ENCODE results near the gene PHF24. TPM values are rescaled to one million over a fixed set of nuclear protein-coding genes. Genes with fewer than 3 reads are reported as not detected.

The PHF24 gene
- total RNA-seq, 1 experiment from 2014 or later = 0.47 TPM

DNA sequence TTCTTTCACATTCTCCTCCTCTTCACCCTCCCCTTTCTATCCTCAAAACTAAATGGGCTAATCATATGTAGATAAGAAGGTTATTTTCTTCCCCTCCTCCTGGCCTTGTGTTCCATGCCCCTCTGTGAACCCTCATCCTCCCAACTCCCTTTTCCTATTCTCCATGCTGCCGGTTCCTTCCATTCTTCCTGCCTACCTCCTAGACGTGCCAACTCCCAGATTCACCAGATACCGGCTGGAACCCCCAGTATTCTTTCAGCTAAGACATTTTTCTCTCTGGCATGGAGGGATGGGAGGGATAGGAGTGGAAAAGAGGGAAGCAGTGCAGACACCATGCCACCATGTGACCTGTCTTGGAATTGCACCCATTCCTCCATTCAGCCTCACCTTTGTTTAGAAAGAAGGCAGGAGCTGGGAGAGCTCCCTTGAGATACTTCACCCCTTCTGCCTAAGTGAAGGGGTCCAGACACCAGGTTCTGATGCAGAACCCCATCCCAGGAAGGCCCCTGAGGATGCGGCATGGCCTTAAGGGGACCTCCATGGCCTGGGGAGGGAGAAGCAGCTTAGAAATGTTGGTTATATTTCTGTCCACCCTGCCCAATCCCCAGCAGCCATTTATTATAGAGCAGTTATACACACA lies 36.3 kb downstream of the PHF24 start:
- Histone ChIP-seq H3K4me3 (replicated peaks in 1 of 2; ENCODE audit: low read depth in 1 of 2, low read length in 2 of 2) (no peak overlapping the region), H3K9me2 (ENCODE audit: insufficient read depth) (no peaks in the 10 kb centered on the region), H3K79me2 (ENCODE audit: insufficient read depth, low read length) (no peaks in the 10 kb centered on the region), H3K27me3 (ENCODE audit: insufficient read depth, low read length) (no peaks in the 10 kb centered on the region), H3K4me1 (ENCODE audit: control insufficient read depth in 1 of 2, insufficient read depth in 2 of 2, low read length in 2 of 2) (peaks cover 21 to 52% of the 10 kb centered on the region in 2 experiments), H3K27ac (ENCODE audit: low read depth, low read length) (no peak overlapping the region), H3K4me2 (ENCODE audit: low read length) (0 out of 2 replicates have a peak overlapping the region, but pooled peaks have one; percentile 22), H3K9me3 (ENCODE audit: control insufficient read depth in 1 of 2, insufficient read depth in 1 of 2, low read depth in 1 of 2, low read length in 2 of 2) (no peaks in the 10 kb centered on the region), H3K36me3 (ENCODE audit: control insufficient read depth in 1 of 2, insufficient read depth in 2 of 2, low read length in 2 of 2) (0 out of 4 replicates have a peak, but pooled peaks cover 0 to 2% of the 10 kb centered on the region in 2 experiments), H2AFZ (ENCODE audit: low read depth, low read length, poor library complexity, severe bottlenecking) (no peak overlapping the region), H4K20me1 (ENCODE audit: insufficient read depth) (no peaks in the 10 kb centered on the region), H3K9ac (ENCODE audit: low read length) (no peak overlapping the region)
- ATAC-seq (peak; percentile 48), DNase-seq (ENCODE audit: low read depth, low spot score) (peak; percentile 29)
- TF ChIP-seq, protein P1, sequence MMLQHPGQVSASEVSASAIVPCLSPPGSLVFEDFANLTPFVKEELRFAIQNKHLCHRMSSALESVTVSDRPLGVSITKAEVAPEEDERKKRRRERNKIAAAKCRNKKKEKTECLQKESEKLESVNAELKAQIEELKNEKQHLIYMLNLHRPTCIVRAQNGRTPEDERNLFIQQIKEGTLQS (IDR thresholded peaks at IDR 0.05) = no peak
- TF ChIP-seq, protein P2, sequence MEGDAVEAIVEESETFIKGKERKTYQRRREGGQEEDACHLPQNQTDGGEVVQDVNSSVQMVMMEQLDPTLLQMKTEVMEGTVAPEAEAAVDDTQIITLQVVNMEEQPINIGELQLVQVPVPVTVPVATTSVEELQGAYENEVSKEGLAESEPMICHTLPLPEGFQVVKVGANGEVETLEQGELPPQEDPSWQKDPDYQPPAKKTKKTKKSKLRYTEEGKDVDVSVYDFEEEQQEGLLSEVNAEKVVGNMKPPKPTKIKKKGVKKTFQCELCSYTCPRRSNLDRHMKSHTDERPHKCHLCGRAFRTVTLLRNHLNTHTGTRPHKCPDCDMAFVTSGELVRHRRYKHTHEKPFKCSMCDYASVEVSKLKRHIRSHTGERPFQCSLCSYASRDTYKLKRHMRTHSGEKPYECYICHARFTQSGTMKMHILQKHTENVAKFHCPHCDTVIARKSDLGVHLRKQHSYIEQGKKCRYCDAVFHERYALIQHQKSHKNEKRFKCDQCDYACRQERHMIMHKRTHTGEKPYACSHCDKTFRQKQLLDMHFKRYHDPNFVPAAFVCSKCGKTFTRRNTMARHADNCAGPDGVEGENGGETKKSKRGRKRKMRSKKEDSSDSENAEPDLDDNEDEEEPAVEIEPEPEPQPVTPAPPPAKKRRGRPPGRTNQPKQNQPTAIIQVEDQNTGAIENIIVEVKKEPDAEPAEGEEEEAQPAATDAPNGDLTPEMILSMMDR (IDR thresholded peaks at IDR 0.05 in 2 of 3, conservative IDR thresholded peaks at IDR 0.05 in 1 of 3; ENCODE audit: borderline replicate concordance in 1 of 3, insufficient read depth in 1 of 3, low read depth in 2 of 3, low read length in 2 of 3) = peak in 2 of 3 experiments; percentile 76 to 81; a peak in 4 of 6 replicates
- CTCF ChIA-PET = interaction anchor here (0.8 to 5.7 kb wide), 17 partner anchors 8 to 609 kb away, joined by 3 to 83 read pairs (median 4); partner anchors contain the start of gene PIGO
- RAD21 ChIA-PET (ENCODE audit: low non-redundant PET in 1 of 2, low total read pairs in 2 of 2, uncharacterized antibody in 2 of 2, unreplicated experiment in 2 of 2) = interaction anchor here (1.4 to 2.1 kb wide), 4 partner anchors 9 to 234 kb away, joined by 3 to 14 read pairs (median 8); no protein-coding TSS in a partner anchor
- POLR2A ChIA-PET = interaction anchor here (0.6 to 2.4 kb wide), 6 partner anchors 32 to 95 kb away, joined by 3 to 8 read pairs (median 3); partner anchors contain the start of genes FANCG and VCP
- intact Hi-C loops (cut with micrococcal nuclease) = loop anchor here (5.0 kb wide), 1 partner anchor 103 kb away; the partner anchor contains the start of gene PIGO
- BruUV-seq (replicated peaks) = no TSS peak
